Measurements from ENCODE around the gene ADAMTS2.

The ADAMTS2 gene

GRCh38 chr5:179373101-179373934 lies 28.1 kb upstream of the ADAMTS2 start:
- no peak for DNase-seq (ENCODE audit: low read depth in 1 of 2, low spot score in 1 of 2)

- DNase-seq (ENCODE audit: low read depth in 1 of 2, low spot score in 1 of 2) = no peak
Measured at GRCh38 chr5:179371681-179372680, 26.7 kb upstream of the ADAMTS2 start.

DNA sequence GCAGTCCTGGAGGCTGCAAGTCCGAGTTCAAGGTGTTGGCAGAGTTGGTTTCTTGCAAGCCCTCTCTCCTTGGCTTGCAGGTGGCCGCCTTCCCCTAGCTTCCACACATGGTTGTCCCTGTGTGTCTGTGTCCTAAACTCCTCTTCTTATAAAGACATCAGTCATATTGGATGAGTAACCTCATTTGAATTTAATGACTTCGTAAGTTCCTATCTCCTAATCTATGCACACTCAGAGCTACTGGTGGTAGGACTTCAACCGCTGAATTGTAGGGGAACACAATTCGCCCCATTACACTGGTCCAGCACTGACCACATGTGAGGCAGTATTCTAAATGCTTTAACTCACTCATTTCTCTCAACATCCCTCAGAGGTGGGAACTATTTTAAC lies 25.9 kb upstream of the ADAMTS2 start:
- DNase-seq (ENCODE audit: low read depth in 1 of 2, low spot score in 1 of 2) = no peak

DNA sequence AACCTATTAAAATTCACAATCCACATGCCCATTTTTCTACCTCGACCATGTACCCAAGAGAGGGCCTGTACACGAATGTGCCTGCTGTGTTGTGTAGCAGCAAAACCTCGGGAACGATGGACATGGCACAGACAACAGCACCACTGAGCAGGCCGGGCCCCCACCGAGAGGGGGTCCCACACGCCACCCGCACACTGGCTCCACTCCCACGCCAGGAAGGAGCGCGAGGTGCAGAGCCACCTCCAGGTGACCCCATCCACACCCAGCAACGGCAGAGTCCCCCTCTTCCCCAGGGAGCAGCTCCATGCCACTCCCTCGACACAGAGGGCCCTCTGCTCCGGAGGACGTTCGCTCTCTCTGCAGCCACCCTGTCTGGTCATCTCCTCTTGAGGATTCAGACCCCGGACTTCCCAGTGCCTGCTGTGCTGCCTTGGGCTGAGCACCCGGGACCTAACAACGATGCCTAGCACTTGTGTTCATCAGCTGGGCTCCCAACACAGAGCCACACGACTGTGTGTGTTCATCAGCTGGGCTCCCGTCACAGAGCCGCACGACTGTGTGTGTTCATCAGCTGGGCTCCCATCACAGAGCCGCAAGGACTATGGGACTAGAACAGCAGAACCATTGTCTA lies 25.3 kb upstream of the ADAMTS2 start:
- no peak for DNase-seq (ENCODE audit: low read depth in 1 of 2, low spot score in 1 of 2)

DNA sequence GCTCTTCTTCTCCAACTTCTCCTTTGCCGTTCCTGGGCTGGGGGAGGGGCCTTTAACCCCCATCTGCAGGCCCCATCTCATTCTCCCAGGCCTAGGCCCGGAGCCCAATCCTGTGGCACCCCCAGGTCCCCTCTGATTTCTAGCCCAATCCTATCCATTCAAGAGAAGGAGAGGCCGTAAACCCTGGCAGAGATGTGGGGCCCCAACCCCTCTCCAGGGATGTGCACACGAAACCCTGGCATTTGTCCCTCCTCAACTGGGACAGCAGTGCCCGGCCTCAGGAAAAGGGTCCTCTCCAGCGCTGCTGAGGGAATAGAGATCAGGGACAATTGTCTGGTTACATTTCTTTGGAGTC lies 24.2 kb upstream of the ADAMTS2 start:
- no peak for DNase-seq (ENCODE audit: low read depth in 1 of 2, low spot score in 1 of 2)

DNA sequence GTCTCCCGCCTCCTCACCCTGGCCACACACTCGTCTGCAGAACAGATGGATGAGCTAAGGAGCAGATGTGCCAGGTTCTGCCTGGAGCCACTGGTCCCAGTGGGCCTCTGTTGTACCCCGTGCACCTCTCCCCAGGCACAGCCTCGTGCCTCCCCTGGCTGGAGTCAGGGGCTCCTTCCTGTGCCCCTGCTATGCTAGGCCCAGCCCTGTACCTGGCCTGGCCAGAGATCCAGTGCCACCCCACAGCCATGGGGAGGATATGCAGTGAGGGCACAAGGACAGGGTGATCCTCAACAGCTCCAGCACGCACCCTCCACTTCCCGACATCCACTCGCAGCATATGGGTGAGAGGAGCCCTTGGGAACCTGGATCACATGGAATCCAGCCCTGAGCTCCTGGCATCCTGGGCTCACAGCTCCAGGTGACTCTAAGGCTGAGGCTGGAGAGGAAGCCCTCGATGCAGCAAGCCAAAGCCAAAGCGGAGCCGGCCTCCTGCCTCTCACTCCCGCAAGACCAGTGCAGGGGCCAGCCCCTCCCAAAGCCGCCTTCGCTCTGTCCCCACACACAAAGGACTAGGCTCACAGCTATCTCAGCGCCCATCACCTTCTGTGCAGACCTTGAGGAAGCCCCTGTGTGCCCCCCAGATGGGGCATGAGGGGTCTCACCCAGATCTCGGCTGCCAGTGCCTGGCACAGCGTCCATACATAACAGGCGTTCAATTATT lies 23.7 kb upstream of the ADAMTS2 start:
- DNase-seq (ENCODE audit: low read depth in 1 of 2, low spot score in 1 of 2) = no peak

GRCh38 chr5:179368126-179368805 lies 23.0 kb upstream of the ADAMTS2 start:
- no peak for DNase-seq (ENCODE audit: low read depth in 1 of 2, low spot score in 1 of 2)

- DNase-seq (ENCODE audit: low read depth in 1 of 2, low spot score in 1 of 2) = no peak
Measured at GRCh38 chr5:179367491-179367890, 22.2 kb upstream of the ADAMTS2 start.

GRCh38 chr5:179362355-179362754 lies 17.1 kb upstream of the ADAMTS2 start:
- no peak for DNase-seq (ENCODE audit: low read depth in 1 of 2, low spot score in 1 of 2)

DNA sequence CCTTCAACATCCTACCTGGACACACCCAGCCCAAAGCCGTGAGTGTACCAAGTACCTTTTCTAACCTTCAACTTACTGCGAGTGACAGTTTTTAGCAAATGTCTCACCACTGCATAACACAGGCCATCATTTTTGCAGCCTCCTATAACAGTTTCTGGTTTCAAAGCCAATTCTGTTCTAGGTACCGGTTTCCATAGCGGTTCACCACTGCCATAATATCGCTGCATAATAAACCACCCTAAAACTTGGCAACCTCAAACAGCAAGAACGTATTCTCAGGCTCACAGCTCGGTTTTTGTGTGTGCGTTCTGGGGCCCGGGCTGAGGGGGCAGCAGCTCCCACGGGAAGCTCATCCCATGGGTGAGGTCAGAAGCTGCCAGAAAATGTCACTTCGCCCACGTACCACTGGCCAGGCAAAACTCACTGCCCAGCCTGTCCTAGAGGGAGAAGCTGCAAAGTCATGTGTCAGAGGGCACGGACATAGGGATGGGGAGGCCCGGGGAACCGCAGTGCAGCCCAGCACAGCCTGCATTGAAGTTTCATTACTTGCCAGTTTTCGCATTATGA lies 15.9 kb upstream of the ADAMTS2 start:
- DNase-seq (ENCODE audit: low read depth in 1 of 2, low spot score in 1 of 2) = no peak

- no peak for DNase-seq (ENCODE audit: low read depth in 1 of 2, low spot score in 1 of 2)
Measured at GRCh38 chr5:179357031-179357430, 11.8 kb upstream of the ADAMTS2 start.

GRCh38 chr5:179355976-179356974 lies 11.0 kb upstream of the ADAMTS2 start:
- no peak for DNase-seq (ENCODE audit: low read depth in 1 of 2, low spot score in 1 of 2)

- no peak for DNase-seq (ENCODE audit: low read depth in 1 of 2, low spot score in 1 of 2)
Measured at GRCh38 chr5:179354305-179354882, 9.1 kb upstream of the ADAMTS2 start.

DNA sequence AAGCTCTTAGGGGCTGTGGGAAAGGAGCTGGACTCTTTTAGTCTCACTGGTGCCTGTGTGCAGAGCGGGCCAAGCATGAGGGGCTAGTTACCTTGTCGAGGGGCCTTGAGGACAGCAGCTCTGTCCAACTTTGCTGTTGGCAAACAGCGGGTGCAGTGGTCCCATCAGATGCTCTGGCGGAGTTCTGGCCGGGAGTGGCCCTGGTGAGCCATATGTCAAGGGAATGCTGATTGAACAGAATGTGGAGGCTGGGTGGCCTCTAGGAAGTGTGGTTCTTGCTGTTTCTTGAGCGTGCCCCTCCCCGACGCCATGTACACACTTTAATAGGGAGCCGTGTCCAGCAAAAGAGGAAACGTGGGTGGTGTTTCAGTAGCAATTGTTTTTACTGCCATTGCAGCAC lies 3.6 kb upstream of the ADAMTS2 start:
- no peak for DNase-seq (ENCODE audit: low read depth in 1 of 2, low spot score in 1 of 2)

GRCh38 chr5:179348011-179348530 lies 2.8 kb upstream of the ADAMTS2 start:
- DNase-seq (ENCODE audit: low read depth in 1 of 2, low spot score in 1 of 2) = no peak

GRCh38 chr5:179347581-179347980 lies 2.3 kb upstream of the ADAMTS2 start:
- DNase-seq (ENCODE audit: low read depth in 1 of 2, low spot score in 1 of 2) = no peak

- DNase-seq (ENCODE audit: low read depth in 1 of 2, low spot score in 1 of 2) = no peak
Measured at GRCh38 chr5:179346875-179347274, 1.6 kb upstream of the ADAMTS2 start.

GRCh38 chr5:179346401-179346800 lies 1.1 kb upstream of the ADAMTS2 start:
- DNase-seq (ENCODE audit: low read depth in 1 of 2, low spot score in 1 of 2) = no peak

- DNase-seq (ENCODE audit: low read depth in 1 of 2, low spot score in 1 of 2) = no peak
Measured at GRCh38 chr5:179345183-179345432, 153 bp downstream of the ADAMTS2 start.
